HFFc6 (cell line): ENCODE measurements around the gene SH2D1B. TPM values are rescaled to one million over a fixed set of nuclear protein-coding genes. Genes with fewer than 3 reads are reported as not detected.

Source experiments
- DNase-seq: peaks from one replicate; pipeline ENCODE4 v3.0.0-alpha.2; 2018
- H3K27ac Mint-ChIP-seq: 2 replicates; pipeline ENCODE4 v1.8.0; 2020; ENCODE audit warnings: mild to moderate bottlenecking, mixed read lengths
- H3K27me3 Mint-ChIP-seq: 2 replicates; pipeline ENCODE4 v1.8.0; 2021; ENCODE audit warnings: mild to moderate bottlenecking, moderate library complexity, mixed read lengths; ENCODE audit not compliant: insufficient read depth
- H3K36me3 Mint-ChIP-seq: 2 replicates; pipeline ENCODE4 v1.8.0; 2021; ENCODE audit warnings: low read depth, mixed read lengths
- H3K4me1 Mint-ChIP-seq: 2 replicates; pipeline ENCODE4 v1.8.0; 2020; ENCODE audit warnings: low read depth, mixed read lengths
- H3K4me3 Mint-ChIP-seq: 2 replicates; pipeline ENCODE4 v1.8.0; 2020; ENCODE audit warnings: mild to moderate bottlenecking, moderate library complexity, mixed read lengths
- H3K9me3 Mint-ChIP-seq: 2 replicates; pipeline ENCODE4 v1.8.0; 2020; ENCODE audit warnings: mild to moderate bottlenecking, mixed read lengths
- CTCF ChIP-seq: fragments of 200-600 bp; sonication (generic); IDR thresholded peaks from 2 replicates; pipeline ENCODE4 v1.5.0; 2021; ENCODE audit warnings: antibody characterized with exemption, mild to moderate bottlenecking
- total RNA-seq, 6 experiments: library from RNA; stranded (reverse); fragmentation: NEBNext Ultra II Directional; extraction: Animal tissue kit (Norgen Biotek cat#: 25700); gene quantifications; 2 replicates in 1 of 6; 3 replicates in 5 of 6; pipeline ENCODE4 v1.2.3, GENCODE V29; 2021

Gene SH2D1B
- total RNA-seq, 6 experiments from 2014 or later = not detected

- H3K27me3 Mint-ChIP-seq = peaks cover 32% of the 10 kb centered on the region
- DNase-seq = no peak
- no peak for TF ChIP-seq CTCF
- H3K36me3 Mint-ChIP-seq = no peaks in the 10 kb centered on the region
- peaks cover under 1% of the 10 kb centered on the region; the same call in 1 of the 2 replicates for H3K4me1 Mint-ChIP-seq
- no peak overlapping the region for H3K27ac Mint-ChIP-seq
- no peaks in the 10 kb centered on the region for H3K9me3 Mint-ChIP-seq
- H3K4me3 Mint-ChIP-seq = no peak overlapping the region
Measured at GRCh38 chr1:162383516-162383915, 28.4 kb downstream of the SH2D1B start.

DNA sequence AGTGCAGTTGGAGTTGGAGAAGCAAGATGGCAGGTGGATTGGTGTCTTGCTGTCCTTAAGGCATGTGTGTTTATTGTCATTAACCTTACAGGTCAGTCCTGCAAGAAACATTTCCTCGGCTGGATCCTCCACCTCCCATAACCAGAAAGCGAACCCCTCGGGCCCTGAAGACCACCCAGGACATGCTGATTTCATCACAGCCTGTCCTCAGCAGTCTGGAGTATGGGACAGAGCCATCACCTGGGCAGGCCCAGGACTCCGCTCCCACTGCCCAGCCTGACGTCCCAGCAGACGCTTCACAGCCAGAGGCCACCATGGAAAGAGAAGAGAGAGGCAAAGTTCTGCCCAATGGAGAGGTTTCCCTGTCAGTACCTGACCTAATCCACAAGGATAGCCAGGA lies 28.8 kb downstream of the SH2D1B start:
- no peak overlapping the region for H3K4me3 Mint-ChIP-seq
- H3K27me3 Mint-ChIP-seq = peaks cover 31% of the 10 kb centered on the region
- no peaks in the 10 kb centered on the region for H3K9me3 Mint-ChIP-seq
- no peaks in the 10 kb centered on the region for H3K4me1 Mint-ChIP-seq
- no peak overlapping the region for H3K27ac Mint-ChIP-seq
- DNase-seq = no peak
- no peaks in the 10 kb centered on the region for H3K36me3 Mint-ChIP-seq
- no peak for TF ChIP-seq CTCF

DNA sequence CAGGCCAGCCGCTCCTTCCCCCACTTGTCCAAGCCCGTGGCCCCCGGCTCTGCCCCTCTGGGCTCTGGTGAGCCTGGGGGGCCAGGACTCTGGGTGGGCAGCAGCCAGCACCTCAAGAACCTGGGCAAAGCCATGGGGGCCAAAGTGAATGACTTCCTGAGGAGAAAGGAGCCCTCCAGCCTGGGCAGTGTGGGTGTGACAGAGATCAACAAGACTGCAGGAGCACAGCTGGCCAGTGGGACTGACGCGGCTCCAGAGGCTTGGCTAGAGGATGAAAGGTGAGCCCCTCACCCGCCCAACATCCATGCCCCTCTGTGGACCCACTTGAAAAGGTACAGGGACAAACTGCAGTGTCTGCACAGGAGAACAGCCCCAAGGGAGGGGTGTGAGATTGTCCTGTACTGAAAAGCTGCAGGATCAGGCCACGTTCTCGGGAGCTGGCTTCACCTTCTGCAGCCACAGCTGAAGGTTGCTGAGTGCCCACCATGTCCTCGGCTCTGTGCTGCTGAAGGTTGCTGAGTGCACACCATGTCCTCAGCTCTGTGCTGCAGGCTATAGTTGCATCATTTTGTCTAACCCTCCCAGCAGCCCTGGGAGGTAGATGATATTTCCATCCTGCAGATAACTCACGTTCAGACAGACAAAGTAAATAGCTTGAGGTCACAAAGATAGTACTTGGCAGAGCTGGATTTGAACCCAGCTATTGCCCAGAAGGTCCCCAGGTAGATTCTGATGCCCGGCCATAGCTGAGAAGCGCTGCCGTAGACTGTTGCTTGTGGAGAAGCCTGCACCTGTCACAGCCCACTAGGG lies 29.8 kb downstream of the SH2D1B start:
- Mint-ChIP-seq H3K4me1 (no peaks in the 10 kb centered on the region), H3K9me3 (no peaks in the 10 kb centered on the region)

GRCh38 chr1:162381383-162381782 lies 30.6 kb downstream of the SH2D1B start, which contains the start of gene C1orf226:
TSS of gene C1orf226 (plus strand) at chr1:162381728. CDS start at chr1:162381902, 174 bp downstream.
- no peak for DNase-seq
- TF ChIP-seq CTCF = no peak
- Mint-ChIP-seq H3K27me3 (peaks cover 30% of the 10 kb centered on the region), H3K27ac (no peak within 1 kb of the TSS), H3K36me3 (no peaks in the 10 kb centered on the region), H3K9me3 (no peaks in the 10 kb centered on the region), H3K4me1 (no peaks in the 10 kb centered on the region), H3K4me3 (no peak within 1 kb of the TSS)

More for the DNA sequence above, 29.8 kb downstream of the SH2D1B start:
- DNase-seq = no peak
- TF ChIP-seq CTCF = no peak
- no peak overlapping the region for H3K4me3 Mint-ChIP-seq
- H3K27me3 Mint-ChIP-seq = peaks cover 34% of the 10 kb centered on the region
- H3K36me3 Mint-ChIP-seq = no peaks in the 10 kb centered on the region
- no peak overlapping the region for H3K27ac Mint-ChIP-seq

DNA sequence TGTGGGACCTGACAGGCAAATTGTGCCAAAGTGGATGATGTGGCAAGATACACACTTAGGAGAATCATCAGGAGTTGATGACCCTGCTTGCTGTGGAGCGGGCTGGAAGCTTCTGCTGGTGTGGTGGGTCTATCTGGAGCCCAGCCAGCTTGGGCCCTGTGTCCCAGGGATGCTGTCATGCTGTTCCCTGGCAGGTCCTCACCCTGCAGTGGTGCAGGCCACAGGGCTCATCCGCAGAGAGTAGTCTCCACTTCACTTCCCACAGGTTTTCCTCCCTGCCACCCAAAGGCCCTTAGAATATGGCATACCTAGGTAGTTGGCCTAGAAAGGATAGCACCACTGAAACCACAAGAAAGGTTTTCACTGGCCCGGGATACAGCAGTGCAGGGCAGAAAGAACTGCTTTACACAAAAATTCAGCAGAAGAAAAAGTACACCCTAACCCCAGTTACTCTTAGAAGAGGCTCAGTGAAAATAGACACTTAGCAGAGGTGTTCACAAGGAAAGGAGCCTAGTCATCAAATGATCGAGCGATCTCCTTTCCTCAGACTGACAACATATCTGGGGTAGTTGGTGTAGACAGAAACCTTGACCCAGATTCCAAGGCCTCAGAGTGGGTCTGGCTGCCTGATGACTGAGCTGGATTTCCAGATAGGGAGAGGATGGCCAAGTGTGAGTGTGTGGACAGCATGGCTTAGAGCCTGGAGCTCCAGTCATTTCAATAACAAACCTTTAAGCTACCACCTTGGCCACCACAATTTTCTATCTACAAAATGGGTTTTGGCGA lies 31.7 kb downstream of the SH2D1B start:
- Mint-ChIP-seq H3K27me3 (peaks cover 24% of the 10 kb centered on the region), H3K9me3 (no peaks in the 10 kb centered on the region), H3K4me1 (no peaks in the 10 kb centered on the region), H3K36me3 (no peaks in the 10 kb centered on the region), H3K27ac (no peak overlapping the region), H3K4me3 (no peak overlapping the region)
- TF ChIP-seq CTCF = no peak
- no peak for DNase-seq
